ENCODE measurements around the gene GLCE.
A peak's percentile ranks its signal among the peaks of the same experiment; 100 is the strongest.

Gene GLCE

GRCh38 chr15:69117431-69117871 is 43.0 kb upstream of the GLCE start:
- peak overlapping the region; percentile 45 for H3K4me2 ChIP-seq (ENCODE audit: low read length)
- H3K4ac ChIP-seq (ENCODE audit: low read depth, low read length) = no peak overlapping the region
- H3K14ac ChIP-seq (ENCODE audit: low read length) = no peak overlapping the region
- no peak overlapping the region for H3K9ac ChIP-seq (ENCODE audit: low read length)
- no peak overlapping the region for H4K91ac ChIP-seq (ENCODE audit: low read depth, low read length)
- H2BK5ac ChIP-seq (ENCODE audit: low read depth, low read length, poor library complexity) = no peak overlapping the region
- no peak overlapping the region for H2BK120ac ChIP-seq (ENCODE audit: insufficient read depth, low read length, poor library complexity)
- no peak overlapping the region for H4K12ac ChIP-seq (ENCODE audit: low read depth, low read length)
- peaks cover 2% of the 10 kb centered on the region for H3K79me2 ChIP-seq (ENCODE audit: control insufficient read depth, insufficient read depth, low read length, poor library complexity)
- H2AK5ac ChIP-seq (ENCODE audit: low read length) = no peak overlapping the region
- H3K27me3 ChIP-seq (ENCODE audit: insufficient read depth, low read length) = no peaks in the 10 kb centered on the region
- H2BK12ac ChIP-seq (ENCODE audit: low read length) = no peak overlapping the region
- peaks cover 22 to 27% of the 10 kb centered on the region in 2 experiments for H3K4me1 ChIP-seq (ENCODE audit: control insufficient read depth in 1 of 2, insufficient read depth in 2 of 2, low read length in 2 of 2)
- no CpG with 5 or more reads among the region's 7 CpGs for WGBS (ENCODE audit: extremely low coverage, insufficient coverage, insufficient read length)
- H3K4me3 ChIP-seq (ENCODE audit: low read depth, low read length) = no peak overlapping the region
- H3K23ac ChIP-seq (ENCODE audit: low read length) = no peak overlapping the region
- H3K36me3 ChIP-seq (ENCODE audit: control insufficient read depth in 1 of 2, insufficient read depth in 2 of 2, low read length in 2 of 2) = no peaks in the 10 kb centered on the region
- H3K18ac ChIP-seq (ENCODE audit: low read length) = no peak overlapping the region
- peak overlapping the region; percentile 86 for H3K27ac ChIP-seq (ENCODE audit: low read depth, low read length)
- H3K9me3 ChIP-seq (ENCODE audit: insufficient read depth, low read depth, low read length) = no peaks in the 10 kb centered on the region
- H2AFZ ChIP-seq (ENCODE audit: insufficient read depth, low read length, poor library complexity) = no peak overlapping the region
- no peak overlapping the region for H4K8ac ChIP-seq (ENCODE audit: low read depth, low read length)
- peaks cover 13% of the 10 kb centered on the region for H3K79me1 ChIP-seq (ENCODE audit: low read length)
- no peak for DNase-seq

- H3K36me3 ChIP-seq (ENCODE audit: control insufficient read depth in 1 of 2, insufficient read depth in 2 of 2, low read length in 2 of 2) = no peaks in the 10 kb centered on the region
- H3K23ac ChIP-seq (ENCODE audit: low read length) = no peak overlapping the region
- H2BK5ac ChIP-seq (ENCODE audit: low read depth, low read length, poor library complexity) = peak overlapping the region; percentile 37
- H3K9me3 ChIP-seq (ENCODE audit: insufficient read depth, low read depth, low read length) = no peaks in the 10 kb centered on the region
- H4K91ac ChIP-seq (ENCODE audit: low read depth, low read length) = peak overlapping the region; percentile 71
- H3K9ac ChIP-seq (ENCODE audit: low read length) = no peak overlapping the region
- H3K4me3 ChIP-seq (ENCODE audit: low read depth, low read length) = no peak overlapping the region
- no peak overlapping the region for H4K12ac ChIP-seq (ENCODE audit: low read depth, low read length)
- peaks cover 2% of the 10 kb centered on the region for H3K79me2 ChIP-seq (ENCODE audit: control insufficient read depth, insufficient read depth, low read length, poor library complexity)
- no peak overlapping the region for H4K8ac ChIP-seq (ENCODE audit: low read depth, low read length)
- H3K27ac ChIP-seq (ENCODE audit: low read depth, low read length) = peak overlapping the region; percentile 86
- no peak overlapping the region for H2AK5ac ChIP-seq (ENCODE audit: low read length)
- H3K4me1 ChIP-seq (ENCODE audit: control insufficient read depth in 1 of 2, insufficient read depth in 2 of 2, low read length in 2 of 2) = peaks cover 22 to 27% of the 10 kb centered on the region in 2 experiments
- H3K4ac ChIP-seq (ENCODE audit: low read depth, low read length) = no peak overlapping the region
- no peak overlapping the region for H2AFZ ChIP-seq (ENCODE audit: insufficient read depth, low read length, poor library complexity)
- peak overlapping the region; percentile 38 for H3K14ac ChIP-seq (ENCODE audit: low read length)
- peak; percentile 44 to 78 for DNase-seq
- H3K4me2 ChIP-seq (ENCODE audit: low read length) = peak overlapping the region; percentile 45
- H2BK12ac ChIP-seq (ENCODE audit: low read length) = peak overlapping the region; percentile 55
- peak overlapping the region; percentile 26 for H3K18ac ChIP-seq (ENCODE audit: low read length)
- H3K79me1 ChIP-seq (ENCODE audit: low read length) = peaks cover 13% of the 10 kb centered on the region
- H3K27me3 ChIP-seq (ENCODE audit: insufficient read depth, low read length) = no peaks in the 10 kb centered on the region
- no CpG with 5 or more reads among the region's 4 CpGs for WGBS (ENCODE audit: extremely low coverage, insufficient coverage, insufficient read length)
- peak overlapping the region; percentile 75 for H2BK120ac ChIP-seq (ENCODE audit: insufficient read depth, low read length, poor library complexity)
These were observed 42.3 kb upstream of the GLCE start for GRCh38 chr15:69118089-69118488.

GRCh38 chr15:69119001-69119400 is 41.4 kb upstream of the GLCE start:
- H3K4me2 ChIP-seq (ENCODE audit: low read length) = no peak overlapping the region
- H2AFZ ChIP-seq (ENCODE audit: insufficient read depth, low read length, poor library complexity) = peak overlapping the region; percentile 31
- H3K4me3 ChIP-seq (ENCODE audit: low read depth, low read length) = no peak overlapping the region
- DNase-seq = peak in 1 of 2 donors; percentile 58
- peaks cover 22 to 27% of the 10 kb centered on the region in 2 experiments for H3K4me1 ChIP-seq (ENCODE audit: control insufficient read depth in 1 of 2, insufficient read depth in 2 of 2, low read length in 2 of 2)
- H3K14ac ChIP-seq (ENCODE audit: low read length) = peak overlapping the region; percentile 43
- no peaks in the 10 kb centered on the region for H3K36me3 ChIP-seq (ENCODE audit: control insufficient read depth in 1 of 2, insufficient read depth in 2 of 2, low read length in 2 of 2)
- peaks cover 13% of the 10 kb centered on the region for H3K79me1 ChIP-seq (ENCODE audit: low read length)
- no peak overlapping the region for H3K23ac ChIP-seq (ENCODE audit: low read length)
- peak overlapping the region; percentile 93 for H2BK12ac ChIP-seq (ENCODE audit: low read length)
- peak overlapping the region; percentile 81 for H2AK5ac ChIP-seq (ENCODE audit: low read length)
- H3K9ac ChIP-seq (ENCODE audit: low read length) = no peak overlapping the region
- H3K9me3 ChIP-seq (ENCODE audit: insufficient read depth, low read depth, low read length) = no peaks in the 10 kb centered on the region
- peak overlapping the region; percentile 58 for H2BK5ac ChIP-seq (ENCODE audit: low read depth, low read length, poor library complexity)
- WGBS (ENCODE audit: extremely low coverage, insufficient coverage, insufficient read length) = no CpG with 5 or more reads among the region's 2 CpGs
- peak overlapping the region; percentile 89 for H2BK120ac ChIP-seq (ENCODE audit: insufficient read depth, low read length, poor library complexity)
- no peak overlapping the region for H3K18ac ChIP-seq (ENCODE audit: low read length)
- no peak overlapping the region for H4K12ac ChIP-seq (ENCODE audit: low read depth, low read length)
- no peak overlapping the region for H3K4ac ChIP-seq (ENCODE audit: low read depth, low read length)
- H4K91ac ChIP-seq (ENCODE audit: low read depth, low read length) = peak overlapping the region; percentile 78
- peak overlapping the region; percentile 86 for H3K27ac ChIP-seq (ENCODE audit: low read depth, low read length)
- peaks cover 2% of the 10 kb centered on the region for H3K79me2 ChIP-seq (ENCODE audit: control insufficient read depth, insufficient read depth, low read length, poor library complexity)
- H3K27me3 ChIP-seq (ENCODE audit: insufficient read depth, low read length) = no peaks in the 10 kb centered on the region
- peak overlapping the region; percentile 59 for H4K8ac ChIP-seq (ENCODE audit: low read depth, low read length)

GRCh38 chr15:69119683-69120395 is 40.6 kb upstream of the GLCE start:
- Histone ChIP-seq H3K4me2 (ENCODE audit: low read length) (no peak overlapping the region), H3K4me1 (ENCODE audit: control insufficient read depth in 1 of 2, insufficient read depth in 2 of 2, low read length in 2 of 2) (peaks cover 20 to 22% of the 10 kb centered on the region in 2 experiments), H2BK12ac (ENCODE audit: low read length) (no peak overlapping the region), H3K9ac (ENCODE audit: low read length) (no peak overlapping the region), H4K8ac (ENCODE audit: low read depth, low read length) (no peak overlapping the region), H3K18ac (ENCODE audit: low read length) (no peak overlapping the region), H2BK120ac (ENCODE audit: insufficient read depth, low read length, poor library complexity) (no peak overlapping the region), H3K4me3 (ENCODE audit: low read depth, low read length) (no peak overlapping the region), H3K27ac (ENCODE audit: low read depth, low read length) (no peak overlapping the region), H4K91ac (ENCODE audit: low read depth, low read length) (no peak overlapping the region), H4K12ac (ENCODE audit: low read depth, low read length) (no peak overlapping the region), H3K23ac (ENCODE audit: low read length) (no peak overlapping the region), H2AK5ac (ENCODE audit: low read length) (no peak overlapping the region), H3K36me3 (ENCODE audit: control insufficient read depth in 1 of 2, insufficient read depth in 2 of 2, low read length in 2 of 2) (no peaks in the 10 kb centered on the region), H2AFZ (ENCODE audit: insufficient read depth, low read length, poor library complexity) (no peak overlapping the region), H3K79me2 (ENCODE audit: control insufficient read depth, insufficient read depth, low read length, poor library complexity) (peaks cover 2% of the 10 kb centered on the region), H3K14ac (ENCODE audit: low read length) (no peak overlapping the region), H3K27me3 (ENCODE audit: insufficient read depth, low read length) (no peaks in the 10 kb centered on the region), H3K79me1 (ENCODE audit: low read length) (peaks cover 13% of the 10 kb centered on the region), H3K9me3 (ENCODE audit: insufficient read depth, low read depth, low read length) (no peaks in the 10 kb centered on the region), H2BK5ac (ENCODE audit: low read depth, low read length, poor library complexity) (no peak overlapping the region), H3K4ac (ENCODE audit: low read depth, low read length) (no peak overlapping the region)
- DNase-seq = peak in 1 of 2 donors; percentile 21
- WGBS (ENCODE audit: extremely low coverage, insufficient coverage, insufficient read length) = no CpG with 5 or more reads among the region's 5 CpGs
